ENCODE results near the gene TMEM184A.
"Not testable (repeated sequence)": the region's sequence is repeated elsewhere in the genome, so short reads cannot be mapped to it uniquely, and the experiment has no call there.

TMEM184A gene

DNA sequence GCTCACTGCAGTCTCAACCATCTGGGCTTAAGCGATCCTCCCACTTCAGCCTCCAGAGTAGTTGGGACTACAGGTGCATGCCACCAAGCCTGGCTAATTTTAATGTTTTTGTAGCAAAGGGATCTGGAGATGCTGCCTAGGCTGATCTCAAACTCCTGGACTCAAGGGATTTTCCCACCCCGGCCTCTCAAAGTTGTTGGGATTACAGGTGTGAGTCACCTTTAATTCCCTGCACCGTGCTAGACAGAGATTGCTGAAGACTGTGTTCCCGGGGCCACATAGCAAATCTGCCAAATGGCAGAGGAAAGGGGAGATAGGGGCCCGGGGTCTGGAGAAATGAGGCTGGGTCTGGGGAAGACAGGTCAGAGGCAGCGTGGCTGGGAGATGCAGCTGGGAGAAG is 34.5 kb upstream of the TMEM184A start:
- DNase-seq (ENCODE audit: low read depth in 2 of 2), result no peak

DNA sequence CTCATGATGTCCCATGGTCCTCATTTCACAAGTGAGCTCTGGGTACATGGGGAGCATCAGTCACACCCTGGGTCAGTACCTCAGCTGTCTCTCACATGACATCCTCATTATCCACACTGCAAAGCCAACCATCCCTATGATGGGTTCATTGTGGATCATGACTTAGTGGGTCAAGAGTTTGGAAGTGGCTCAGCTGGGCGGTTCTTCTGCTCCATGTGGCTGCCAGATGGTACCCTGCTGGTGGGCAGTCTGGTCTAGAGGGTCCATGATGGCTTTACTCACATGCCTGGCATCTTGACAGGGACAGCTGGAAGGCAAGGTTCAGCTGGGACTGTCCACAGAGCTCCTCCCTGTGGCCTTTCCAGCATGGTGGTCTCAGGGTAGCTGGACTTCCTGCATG is 33.0 kb upstream of the TMEM184A start:
- no peak for DNase-seq (ENCODE audit: low read depth in 2 of 2)

DNA sequence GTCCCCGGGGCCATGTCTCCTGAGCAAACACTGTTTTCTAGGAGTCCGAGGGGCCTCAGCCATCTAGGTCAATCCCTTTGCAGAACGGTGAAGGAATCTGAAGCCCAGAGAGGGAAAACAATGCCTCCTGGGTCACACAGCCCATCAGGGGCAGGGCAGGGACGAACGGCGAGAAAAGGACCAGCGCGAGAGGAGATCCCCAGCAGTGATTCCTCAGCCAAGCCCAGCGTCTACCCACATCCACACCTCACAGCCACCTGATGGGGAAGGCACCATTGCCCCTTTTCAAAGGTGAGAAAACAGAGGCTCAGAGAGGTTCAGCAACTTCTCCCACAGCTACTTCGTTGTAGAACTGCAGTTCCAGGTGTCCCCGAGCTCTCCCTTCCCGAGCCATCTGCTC is 31.7 kb upstream of the TMEM184A start:
- DNase-seq (ENCODE audit: low read depth in 2 of 2), result no peak

DNA sequence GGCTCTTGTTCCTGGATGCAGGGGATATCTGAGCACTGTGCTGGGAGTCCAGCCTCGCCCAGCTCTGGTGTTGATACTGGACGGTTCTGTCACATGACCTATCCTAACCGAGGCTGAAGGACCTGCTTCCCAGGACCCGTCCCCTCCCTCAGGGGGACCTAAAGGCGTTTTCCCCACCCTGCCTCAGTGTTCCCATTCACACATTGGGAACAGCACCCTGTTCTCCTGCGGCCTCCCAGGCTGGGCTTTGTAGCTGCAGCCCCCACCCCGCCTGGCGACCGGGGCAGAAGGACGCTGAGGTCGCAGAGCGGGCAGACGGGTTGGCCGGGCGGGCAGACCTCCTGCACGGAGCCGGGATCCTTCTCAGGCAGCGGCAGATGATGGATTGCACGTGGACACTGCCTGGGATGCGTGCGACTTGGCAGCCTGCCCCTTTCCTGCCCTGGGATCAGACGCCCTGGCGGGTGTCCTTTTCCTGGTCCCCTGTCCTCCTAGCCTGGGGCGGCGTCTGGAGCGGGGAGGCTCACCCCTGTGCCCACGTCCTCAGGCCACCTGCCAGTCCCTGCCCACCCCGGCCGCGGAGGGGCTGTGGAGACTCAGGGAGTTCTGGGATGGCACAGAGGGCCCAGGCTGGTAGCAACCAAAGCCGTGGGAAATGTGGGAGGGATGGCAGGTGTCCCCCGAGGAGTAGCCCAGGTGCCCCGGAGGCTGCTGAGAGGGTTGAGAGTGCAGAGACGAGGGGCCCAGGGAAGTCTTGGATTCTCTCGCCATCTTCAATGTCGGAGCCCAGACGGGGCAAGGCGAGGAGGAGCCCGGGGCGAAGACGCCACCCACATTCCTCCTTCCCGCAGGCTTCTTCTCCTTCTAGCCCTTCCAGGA is 31.1 kb upstream of the TMEM184A start:
- no peak for DNase-seq (ENCODE audit: low read depth in 2 of 2)

- no peak for DNase-seq (ENCODE audit: low read depth in 2 of 2)
These were observed 30.3 kb upstream of the TMEM184A start for GRCh38 chr7:1586126-1586826.

DNA sequence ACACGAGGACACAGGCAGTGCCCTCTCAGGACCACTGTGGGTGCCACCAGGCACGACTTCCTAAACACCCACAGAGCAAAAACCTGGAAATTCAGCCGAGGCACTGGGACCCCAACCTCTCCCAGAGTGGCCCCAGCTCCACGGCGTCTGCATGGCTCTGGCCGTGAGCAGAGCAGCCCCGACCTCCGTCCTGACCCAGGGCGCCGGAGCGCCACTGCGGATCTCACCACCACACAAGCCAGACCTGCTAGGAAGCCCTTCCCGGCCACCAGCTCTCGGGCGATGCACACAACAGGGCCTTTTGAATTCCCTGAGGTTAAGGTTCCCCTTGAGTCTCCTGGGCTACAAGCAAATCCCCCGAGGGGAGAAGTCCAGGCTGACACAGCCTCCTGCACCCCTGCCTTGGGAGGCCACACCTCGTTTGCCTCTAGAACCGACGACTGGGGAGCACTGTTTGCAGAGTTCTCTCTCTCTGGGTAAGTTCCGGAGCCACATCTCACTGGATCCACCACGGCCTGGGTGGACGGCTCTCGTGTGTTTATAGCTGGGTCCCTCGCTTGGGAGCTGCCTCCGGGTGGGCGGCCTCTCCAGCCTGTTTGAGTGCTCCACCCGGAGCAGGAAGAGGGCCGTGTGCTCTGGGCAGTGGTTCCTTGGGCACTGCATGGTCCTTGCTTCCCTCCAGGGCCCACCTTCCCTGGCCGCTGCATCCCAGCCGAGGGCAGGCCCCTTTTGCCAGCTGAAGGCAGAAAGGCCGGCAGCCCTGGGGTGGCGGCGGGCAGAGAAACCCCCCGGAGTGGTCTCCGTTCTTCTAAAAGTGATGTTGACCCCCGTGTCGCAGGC is 29.4 kb upstream of the TMEM184A start:
- DNase-seq (ENCODE audit: low read depth in 2 of 2), result no peak

DNA sequence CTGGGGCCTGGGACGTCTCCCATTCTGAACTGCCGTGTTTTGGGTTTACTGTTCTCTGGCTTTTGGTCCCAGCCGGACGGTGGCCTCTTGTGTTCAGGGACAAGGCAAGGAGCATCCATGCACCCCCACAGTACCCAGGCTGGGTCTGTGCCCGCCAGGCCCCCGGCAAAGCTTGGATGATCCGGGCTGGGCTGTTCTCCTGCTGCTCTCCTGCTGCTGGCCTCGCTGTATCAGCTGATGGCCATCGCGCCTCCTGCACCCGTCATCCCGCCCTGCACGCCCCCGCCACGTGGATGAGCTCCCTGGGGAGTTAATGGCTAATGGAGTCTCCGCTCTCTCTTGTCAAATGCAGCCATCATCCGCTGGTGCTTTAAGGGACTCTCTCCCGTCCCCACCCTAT is 28.7 kb upstream of the TMEM184A start:
- no peak for DNase-seq (ENCODE audit: low read depth in 2 of 2)

DNA sequence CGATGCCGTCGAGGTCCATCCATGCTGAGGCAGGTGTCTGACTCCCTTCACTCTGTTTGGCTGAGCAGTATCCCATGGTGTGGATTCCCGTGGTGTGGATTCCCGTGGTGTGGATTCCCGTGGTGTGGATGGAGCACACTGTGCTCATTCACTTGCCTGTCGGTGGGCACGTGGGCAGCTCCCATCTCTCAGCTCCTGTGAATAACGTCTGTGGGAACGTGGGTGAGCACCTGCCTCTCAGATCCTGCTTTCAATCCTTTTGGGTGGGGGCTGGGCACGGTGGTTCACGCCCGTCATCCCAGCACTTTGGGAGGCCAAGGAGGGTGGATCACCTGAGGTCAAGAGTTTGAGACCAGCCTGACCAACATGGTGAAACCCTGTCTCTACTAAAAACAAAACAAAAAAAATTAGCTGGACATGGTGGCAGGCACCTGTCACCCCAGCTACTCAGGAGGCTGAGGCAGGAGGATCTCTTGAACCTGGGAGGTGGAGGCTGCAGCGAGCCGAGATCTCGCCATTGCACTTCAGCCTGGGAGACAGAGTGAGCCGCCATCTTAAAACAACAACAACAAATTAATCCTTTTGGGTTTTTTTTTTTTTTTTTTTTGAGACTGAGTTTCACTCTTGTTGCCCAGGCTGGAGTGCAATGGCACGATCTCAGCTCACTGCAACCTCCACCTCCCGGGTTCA is 27.4 kb upstream of the TMEM184A start:
- not testable (repeated sequence) for DNase-seq (ENCODE audit: low read depth in 2 of 2)

DNA sequence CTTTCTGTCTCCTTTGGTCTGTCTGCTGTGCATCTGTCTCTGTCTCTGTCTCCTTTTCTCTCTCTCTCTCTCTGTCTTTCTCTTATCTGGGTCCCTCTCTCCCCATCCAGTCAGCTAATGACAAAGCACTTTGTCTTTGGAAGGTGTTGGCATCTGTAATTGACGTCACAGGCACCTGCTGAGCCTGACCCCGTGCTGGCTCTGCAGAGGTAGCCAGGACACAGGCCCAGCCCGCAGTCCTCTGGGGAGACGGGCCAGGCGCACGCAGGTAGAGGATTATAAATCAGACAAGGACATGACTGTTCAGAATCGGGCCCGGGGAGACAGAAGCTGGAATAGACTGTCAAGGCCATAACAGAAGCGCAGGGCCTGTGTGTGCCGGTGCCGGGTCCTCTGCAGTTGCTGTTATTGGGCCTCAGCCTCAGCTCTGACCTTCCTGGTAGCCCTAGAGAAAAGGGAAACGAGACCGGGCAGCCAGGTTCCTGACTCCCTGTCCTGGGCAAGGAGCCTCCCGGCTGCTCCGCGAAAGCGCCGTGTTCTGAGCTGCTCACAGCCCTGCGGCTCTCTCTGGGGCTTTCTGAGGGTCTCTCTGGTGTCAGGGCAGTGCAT is 24.5 kb upstream of the TMEM184A start:
- DNase-seq (ENCODE audit: low read depth in 2 of 2), result no peak

DNA sequence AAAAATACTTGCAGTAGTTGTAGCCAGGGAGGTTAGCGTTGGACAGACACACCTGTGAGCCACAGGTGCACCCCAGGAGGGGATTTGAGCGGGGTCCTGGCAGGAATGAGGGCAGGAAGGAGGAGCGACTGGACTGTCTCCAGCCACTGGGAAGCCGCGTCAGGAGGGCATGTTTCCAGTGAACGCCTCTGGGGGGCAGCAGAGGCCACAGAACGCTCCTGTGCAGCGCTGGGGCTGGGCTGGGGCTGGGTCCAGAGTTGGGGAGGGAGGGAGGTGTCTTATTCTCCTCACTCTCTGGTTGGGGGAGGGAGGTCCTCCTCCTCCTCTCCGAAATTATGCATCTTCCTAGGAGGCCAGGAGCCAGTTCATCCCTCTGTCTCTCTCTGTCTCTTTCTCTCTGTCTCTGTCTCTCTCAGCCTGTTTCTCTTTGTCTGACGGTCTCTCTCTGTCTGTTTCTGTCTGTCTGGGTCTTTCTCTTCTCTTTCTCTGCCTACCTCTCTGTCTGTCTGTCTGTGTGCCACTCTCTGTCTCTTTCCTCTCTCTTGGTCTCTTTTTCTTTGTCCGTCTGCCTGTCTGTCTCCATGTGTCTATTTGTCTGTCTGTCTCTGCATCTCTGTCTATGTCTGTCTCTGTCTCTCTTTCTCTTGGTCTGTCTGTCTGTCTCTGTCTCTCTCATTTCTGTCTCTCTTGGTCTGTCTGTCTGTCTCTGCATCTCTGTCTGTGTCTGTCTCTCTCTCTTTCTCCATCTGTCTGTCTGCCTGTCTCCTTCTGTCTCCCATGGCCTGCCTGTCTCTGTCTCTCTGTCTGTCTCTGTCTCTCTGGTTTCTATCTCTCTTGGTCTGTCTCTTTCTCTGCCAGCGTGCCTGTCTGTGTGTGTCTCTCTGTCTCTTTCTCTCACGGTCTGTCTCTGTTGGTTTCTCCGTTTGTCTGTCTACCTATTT is 23.7 kb upstream of the TMEM184A start:
- DNase-seq (ENCODE audit: low read depth in 2 of 2), result peak in 1 of 2 experiments; percentile 26

DNA sequence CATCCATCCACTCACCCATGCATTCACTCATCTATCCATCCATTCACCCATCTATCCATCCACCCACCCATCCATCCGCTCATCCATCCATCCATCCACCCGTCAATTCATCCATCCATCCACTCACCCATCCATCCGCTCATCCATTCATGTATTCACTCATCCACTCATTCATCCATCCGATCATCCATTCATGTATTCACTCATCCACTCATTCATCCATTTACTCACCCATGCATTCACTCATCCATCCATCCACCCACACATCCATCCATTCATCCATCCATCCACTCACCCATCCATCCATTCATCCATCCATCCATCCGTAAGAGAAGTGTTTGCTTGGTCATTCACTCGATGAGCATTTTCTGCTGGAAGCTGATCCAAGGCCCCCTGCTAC is 22.5 kb upstream of the TMEM184A start:
- no peak for DNase-seq (ENCODE audit: low read depth in 2 of 2)

- no peak for DNase-seq (ENCODE audit: low read depth in 2 of 2)
These were observed 20.7 kb upstream of the TMEM184A start for GRCh38 chr7:1576521-1577253.

GRCh38 chr7:1575809-1576208 is 19.8 kb upstream of the TMEM184A start:
- no peak for DNase-seq (ENCODE audit: low read depth in 2 of 2)

DNA sequence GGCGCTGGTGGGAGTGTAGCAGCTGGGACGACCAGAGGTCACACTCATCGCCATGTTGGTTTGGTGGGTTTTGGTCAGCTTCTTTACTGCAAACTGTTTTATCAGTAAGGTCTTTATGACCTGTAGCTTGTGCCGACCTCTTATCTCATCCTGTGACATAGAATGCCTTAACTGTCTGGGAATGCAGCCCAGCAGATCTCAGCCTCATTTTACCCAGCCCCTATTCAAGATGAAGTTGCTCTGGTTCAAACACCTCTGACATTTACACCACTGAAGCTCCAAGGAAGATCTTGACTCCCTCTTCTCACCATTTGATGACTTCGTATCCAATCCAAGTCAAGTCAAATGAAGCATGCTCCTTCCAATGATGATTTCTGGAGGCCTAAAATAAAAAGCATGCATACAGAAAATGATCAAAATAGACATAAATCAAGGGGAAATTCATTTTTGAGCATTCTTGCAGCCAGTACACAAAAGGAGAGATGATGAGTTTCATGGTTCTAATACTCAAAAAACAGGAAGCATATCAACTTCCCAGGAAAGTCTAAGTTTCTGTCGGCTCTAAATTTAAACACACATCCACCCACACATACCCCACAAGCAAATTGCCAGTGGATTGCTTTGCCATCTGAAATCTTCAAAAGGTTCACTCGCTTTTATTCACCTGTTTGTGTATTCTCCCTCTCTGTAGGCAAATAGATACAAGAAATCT is 16.3 kb upstream of the TMEM184A start:
- DNase-seq (ENCODE audit: low read depth in 2 of 2), result no peak

GRCh38 chr7:1569833-1570632 is 14.0 kb upstream of the TMEM184A start, which contains the start of gene PSMG3:
TSS of gene PSMG3 (minus strand) at chr7:1570032. CDS start at chr7:1569339, 693 bp downstream.
- DNase-seq (ENCODE audit: low read depth in 2 of 2), result peak in 1 of 2 experiments; percentile 71

GRCh38 chr7:1569440-1569832 is 13.4 kb upstream of the TMEM184A start:
- no peak for DNase-seq (ENCODE audit: low read depth in 2 of 2)

DNA sequence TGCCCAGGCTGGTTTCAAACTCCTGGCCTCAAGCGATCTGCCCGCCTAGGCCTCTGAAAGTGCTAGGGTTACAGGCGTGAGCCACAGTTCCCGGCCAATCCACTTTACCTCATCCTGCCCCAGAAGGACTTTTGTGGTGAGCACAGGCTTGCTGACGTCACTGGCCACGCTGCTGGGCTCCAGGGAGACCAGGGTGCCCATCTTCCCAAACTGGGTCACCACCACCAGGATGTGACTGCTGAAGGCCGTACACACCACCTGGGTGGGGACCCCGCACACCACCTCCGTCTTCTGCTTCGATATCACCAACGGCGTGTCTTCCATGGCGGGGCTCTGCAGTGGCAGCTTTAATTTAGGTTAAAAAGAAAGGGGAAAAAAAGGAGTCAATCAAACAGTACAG is 13.0 kb upstream of the TMEM184A start:
- DNase-seq (ENCODE audit: low read depth in 2 of 2), result no peak
